ENCODE measurements around the gene CTDSPL.
"Not testable (repeated sequence)": the region's sequence is repeated elsewhere in the genome, so short reads cannot be mapped to it uniquely, and the experiment has no call there.

Gene CTDSPL

DNA sequence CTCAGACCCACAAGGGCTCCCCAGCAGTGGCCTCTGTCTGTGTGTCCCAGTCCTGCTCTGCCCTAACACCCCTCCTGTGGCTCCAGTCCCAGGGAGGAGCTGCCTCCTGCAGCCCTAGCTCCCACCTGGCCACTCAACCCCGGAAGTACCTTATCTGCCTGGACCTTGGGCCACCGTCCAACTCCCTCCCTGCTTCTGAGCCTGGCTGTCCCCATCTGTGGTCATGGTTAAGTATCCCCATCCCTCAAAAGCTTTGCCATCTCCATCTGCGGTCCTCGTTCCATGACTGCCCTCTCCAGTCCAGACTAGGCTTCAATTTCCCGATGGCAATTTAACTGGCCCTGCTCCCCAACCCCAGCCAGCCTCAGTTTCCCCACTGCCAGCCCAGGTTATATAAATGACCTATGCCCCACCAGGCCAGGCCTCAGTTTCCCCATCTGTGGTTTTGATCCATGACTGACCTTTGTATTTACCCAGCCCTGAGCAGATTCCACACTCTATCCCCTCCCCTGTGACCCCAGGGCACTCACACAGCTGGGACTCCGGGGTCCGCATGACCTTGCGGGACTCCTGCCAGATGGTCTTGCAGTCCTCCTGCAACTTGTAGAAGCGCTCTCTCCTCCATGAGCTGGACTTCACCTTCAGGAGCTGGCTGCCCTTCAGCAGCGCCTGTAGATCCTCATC lies 158.1 kb downstream of the CTDSPL start:
- no peak for DNase-seq (ENCODE audit: low spot score)

DNA sequence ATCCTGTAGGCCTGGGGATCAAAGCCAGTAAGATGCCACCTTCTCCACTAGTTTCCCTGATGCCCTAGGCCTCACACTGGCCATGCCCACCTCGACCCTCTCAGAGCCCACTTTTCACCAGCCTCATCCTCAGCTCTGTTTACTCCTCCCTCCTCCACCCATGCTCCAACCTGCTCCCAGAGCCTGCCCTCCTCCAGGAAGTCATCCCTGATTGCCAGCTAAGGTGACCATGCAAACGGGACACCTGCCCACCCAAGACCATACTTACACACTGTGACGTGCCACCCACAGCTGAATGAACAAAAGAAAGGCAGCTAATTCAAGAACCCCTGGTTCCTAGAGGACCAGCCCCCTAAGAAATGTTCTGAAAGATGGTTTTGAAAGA lies 158.7 kb downstream of the CTDSPL start:
- DNase-seq (ENCODE audit: low spot score) = no peak

DNA sequence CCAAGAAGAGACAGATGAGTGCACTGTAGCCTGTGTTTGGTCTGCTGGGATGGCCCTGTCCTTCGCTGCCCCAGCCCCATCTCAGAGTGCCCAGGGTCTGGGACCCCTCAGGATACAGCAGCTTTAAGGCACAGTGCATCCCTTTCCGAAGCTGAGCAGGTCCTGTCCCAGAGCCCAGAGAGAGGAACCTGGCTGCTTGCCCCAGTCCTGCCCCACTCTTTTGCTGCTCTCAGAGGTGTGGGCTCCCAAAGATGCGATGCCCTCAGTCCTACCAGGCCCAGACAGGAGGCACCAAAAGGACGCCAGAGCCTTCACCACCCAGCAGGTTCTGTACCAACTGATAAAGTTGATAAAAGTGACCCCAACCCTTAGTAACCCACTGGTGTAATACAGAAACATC lies 159.5 kb downstream of the CTDSPL start:
- no peak for DNase-seq (ENCODE audit: low spot score)

DNA sequence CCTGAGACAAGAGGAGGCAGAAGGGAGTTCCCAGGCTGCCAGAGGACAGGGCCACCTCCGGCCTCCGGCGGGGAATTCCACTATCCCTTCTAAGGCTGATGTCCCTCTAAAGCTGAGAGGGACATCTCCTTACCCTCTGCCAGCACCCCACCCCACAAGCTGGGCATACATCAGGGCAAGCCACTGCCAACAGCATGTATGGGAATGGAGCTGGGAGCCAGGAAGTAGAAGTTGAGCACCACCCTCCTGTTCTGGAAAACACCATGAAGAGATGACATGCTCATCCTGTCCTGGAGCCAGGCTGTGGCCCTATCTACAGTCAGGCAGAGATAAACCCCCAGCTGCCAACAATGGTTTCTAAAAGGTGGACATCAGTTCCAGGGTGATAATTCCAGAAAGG lies 160.6 kb downstream of the CTDSPL start:
- no peak for DNase-seq (ENCODE audit: low spot score)

DNA sequence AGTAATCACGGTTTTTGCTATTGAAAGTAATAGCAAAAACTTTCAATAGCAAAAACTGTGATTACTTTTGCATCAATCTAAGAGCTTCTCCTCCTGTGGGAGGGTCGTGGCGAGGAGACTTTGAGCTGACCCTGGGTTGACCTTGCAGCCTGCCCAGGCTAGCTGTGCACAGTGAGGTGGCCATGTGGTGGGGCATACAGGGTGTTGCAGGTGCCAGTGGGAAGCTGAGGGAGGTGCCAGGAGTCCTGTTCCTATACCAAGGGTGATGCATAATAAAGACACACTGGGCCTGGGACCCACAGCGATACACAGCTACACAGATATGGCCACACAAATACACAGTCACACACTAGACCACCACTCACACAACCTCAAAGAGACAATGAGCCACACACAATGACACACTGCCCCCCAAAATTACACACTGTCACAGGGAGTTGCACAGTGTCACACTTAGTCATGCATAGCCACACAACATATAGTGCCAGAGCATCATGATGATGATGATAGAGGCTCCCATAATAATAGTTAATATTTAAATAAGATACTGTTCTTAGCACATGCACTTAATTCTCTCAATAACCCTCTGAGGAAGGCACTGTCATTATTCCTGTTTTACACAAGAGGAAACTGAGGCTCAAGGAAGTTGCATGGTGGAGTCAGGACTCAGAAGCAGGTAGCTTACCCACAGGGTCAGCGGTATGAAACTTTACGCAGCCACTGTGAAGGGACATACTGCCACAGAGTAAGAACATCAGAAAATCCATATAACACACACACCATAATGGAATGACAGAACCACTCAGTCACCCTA lies 161.4 kb downstream of the CTDSPL start:
- no peak for DNase-seq (ENCODE audit: low spot score)

DNA sequence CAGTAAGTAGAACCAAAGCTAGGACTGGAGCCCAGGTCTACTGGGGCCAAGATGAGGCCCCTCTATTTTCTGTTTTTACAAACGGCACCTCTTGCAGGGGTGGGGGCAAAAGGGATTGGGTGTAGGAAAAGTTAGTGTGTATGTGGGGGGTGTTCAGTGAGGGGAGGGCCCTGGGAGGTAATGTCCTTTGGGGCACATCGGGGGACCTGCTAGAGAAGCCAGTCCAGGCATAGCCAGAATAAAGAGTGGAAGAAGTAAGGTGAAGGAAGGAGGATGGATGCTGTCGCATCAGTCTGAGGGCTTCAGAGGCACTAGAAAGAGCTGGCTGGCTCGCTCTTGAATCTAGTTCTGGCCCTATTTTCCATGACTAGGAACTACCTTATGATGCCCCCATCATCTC lies 165.2 kb downstream of the CTDSPL start:
- no peak for DNase-seq (ENCODE audit: low spot score)

DNA sequence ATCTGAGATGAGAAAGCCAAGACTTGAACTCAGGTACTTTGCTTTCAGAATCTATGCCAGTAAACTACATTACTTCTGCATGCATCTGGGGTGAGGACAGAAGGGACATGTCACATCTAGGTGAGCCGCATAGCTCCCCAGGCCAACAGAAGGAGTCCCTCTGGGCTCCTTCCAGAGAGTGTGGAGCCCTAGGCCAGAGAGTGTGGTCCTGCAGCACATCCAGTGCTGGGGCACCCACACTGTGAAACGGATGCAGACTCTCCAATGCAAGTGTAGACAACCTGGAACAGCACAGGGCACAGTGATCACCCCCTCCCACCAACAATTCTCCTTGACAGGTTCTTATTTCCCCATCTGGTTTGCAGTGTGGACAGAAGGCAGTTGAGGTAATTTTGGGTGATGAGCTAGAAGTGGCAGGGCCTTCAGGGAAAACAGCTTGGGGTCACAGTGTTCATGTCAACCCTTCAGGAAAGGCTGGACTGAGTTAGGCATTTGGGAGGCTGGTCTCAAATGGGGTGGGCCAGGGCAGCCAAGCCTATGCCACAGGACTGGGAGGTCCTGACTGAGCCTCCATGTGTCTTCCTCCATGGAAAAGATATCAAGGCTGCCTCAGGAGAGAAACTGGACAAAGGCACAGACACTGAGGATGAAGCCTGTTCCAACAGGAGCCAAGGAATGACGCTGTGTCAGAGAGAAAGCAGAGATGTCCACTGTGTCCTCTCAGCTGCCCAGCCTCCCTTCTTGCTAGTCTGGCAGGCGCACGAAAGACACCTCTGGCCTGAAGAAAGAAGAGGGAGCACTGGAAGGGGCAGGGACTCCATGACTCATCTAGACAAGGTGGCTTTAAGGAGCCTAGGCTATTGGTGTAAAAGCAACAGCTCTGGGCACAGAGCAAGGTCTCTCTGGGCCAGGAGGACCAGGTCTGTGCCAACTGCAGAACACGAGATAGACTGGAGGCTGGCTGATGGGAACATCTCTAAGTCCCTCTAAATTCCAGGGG lies 166.1 kb downstream of the CTDSPL start:
- DNase-seq (ENCODE audit: low spot score) = no peak

DNA sequence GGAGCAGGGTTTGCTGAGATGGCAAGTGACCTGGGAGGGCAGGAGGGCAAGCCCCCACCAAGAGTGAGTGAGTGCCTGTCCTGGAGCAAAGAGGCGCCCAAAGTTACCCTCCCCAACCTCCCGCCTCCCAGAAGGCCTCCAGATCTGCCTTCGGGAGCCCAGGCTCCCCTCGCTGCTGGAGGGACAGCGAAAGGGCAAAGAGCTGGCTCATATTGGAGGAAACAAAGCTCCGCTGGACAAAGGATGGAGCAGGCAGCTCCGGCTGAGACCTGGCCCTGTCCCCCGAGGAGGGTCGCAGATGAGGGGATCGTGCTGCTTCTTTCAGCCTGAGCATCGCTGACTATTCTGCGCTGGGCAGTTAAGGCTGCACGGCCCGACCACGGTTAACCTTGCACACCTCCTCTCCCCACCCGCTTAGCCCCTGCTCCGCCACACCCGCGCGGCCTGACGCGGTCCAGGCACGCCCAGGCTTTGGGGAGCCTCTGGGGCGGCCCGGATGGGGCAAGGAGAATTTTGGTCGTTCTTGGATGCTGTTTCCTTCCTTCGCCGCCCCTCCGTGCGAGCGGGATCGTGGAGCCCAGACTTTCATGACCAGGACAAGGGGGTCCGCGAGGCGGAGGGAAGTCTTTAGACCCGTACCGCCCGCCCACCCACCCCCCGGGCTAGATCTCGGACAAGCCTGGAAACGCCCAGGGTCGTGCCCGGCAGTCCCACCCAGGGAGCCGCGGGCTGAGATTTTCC lies 167.1 kb downstream of the CTDSPL start:
- no peak for DNase-seq (ENCODE audit: low spot score)

DNA sequence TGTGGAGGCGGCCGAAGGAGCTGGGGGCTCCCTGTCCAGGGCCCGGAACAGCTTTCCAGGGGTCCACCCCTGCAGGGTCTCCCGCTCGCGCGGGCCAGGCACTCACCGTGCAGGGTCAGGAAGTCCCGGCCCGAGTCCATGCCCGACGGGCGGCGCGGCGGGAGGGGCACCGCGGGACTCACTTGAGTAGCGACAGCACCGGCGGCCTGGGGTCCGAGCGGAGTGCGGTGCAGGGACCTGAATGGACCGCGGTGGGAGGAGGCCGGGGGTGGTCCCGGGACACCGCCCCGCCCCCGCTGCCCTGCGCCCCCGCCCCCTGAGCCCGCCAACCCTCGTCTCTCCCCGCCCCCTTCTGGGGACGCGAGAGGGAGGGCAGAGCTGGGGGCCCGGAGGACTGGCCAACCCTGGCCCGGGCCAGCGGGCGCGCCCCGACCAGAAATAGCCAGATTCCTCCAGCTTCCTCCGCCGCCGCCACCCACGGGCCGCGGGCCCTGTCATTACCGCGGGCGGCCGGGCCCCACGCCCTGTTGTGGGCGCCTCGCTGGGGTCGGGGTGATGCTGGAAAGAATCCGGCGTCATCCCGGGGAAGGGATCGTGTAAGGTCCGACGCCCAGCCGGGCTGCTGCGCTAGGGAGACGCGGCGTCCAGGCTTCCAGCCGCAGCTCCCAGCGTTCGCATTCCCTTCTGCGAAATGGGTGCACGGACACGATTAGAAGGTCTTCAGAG lies 167.9 kb downstream of the CTDSPL start, which contains the start of gene PLCD1:
Gene PLCD1 (minus strand): TSS at position 243 of the 726 bp plus-strand sequence. CDS start 103 bp downstream, at position 140.
- no peak for DNase-seq (ENCODE audit: low spot score)

DNA sequence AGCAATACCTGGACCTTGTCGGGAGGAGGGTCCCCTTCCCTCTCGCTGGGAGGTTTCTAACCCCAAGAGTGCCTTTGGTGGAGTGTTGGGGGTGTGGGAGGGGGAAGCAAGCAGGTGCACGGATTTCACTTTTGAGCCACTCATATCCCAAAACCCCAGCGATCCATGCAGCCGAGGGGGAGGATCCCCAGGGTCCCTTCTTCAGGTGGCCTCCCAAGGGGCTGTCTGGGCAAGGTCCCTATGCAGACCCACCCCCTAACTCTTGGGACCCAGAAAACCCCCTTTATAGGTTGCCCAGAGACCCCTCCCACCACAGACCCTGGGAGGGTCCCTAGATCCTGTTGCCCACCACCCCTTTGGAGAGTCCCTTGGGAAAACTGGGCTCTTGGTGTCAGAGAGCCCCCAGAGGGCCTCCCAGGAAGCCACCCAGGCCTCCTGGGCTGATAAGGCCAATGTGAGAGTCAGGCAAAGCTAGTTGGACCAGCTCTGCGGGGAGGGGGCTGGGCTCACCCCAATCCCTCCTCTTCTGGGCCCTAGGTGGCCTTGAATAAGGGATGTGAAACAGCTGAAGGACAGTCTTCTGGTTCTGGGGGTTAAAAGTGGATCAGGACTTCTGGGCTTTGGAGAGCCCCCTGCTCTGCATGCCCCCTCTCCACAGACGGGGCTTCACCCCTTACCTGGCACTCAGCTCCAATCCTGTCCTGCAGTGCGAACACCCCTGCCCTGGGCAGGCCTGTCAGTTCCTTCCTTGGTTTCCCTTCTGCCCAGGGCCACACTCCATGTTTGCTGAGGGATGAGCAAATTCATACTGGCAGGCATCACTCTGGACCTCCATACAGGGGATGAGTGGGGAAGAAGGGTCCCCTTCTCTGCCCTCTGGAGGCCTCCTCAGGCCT lies 168.7 kb downstream of the CTDSPL start:
- DNase-seq (ENCODE audit: low spot score) = no peak

DNA sequence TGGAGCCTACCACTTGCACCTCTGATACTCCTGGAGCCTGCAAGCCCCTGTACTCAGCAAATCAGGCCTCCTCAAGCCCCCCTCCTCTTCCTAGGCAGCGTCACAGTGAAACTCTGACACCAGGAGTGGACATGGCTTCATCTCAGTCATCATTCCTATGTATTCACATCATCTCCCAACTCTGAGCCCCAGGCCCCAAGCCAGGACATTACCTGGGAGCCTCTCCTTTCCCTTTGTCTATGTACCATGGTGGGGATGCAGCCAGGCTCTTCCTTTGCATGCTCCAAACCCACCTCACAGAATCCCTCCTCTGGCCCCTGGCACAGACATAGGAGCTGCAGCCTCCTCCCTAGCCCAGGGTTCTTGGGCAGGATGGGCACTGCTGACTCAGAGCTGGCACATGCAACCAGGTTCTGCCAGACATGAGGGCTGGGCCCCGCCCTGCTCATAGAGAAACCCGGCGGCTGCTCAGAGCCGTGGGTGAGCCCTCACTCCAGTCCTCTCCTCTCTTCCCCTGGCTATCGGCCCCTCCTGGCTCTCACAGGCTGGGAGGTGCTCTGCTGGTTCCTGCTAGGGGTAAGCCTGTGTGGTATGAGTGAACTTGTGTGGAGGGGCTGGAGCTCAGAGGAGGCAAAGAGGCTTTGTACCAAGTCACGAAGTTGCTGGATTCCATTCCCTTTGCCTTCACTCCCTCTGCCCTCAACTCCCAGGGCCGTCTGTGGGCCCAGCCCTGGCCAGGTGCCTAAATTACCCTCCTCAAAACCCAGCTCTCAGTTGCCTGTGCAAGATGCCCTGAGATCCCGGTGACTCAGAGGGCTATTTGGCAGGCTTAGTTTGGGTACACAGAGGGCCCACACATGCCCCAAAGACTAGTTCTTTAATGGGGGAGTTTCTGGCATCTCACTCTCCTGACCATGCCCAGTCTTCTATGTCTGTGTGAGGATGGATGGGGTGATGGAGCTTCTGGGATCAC lies 169.6 kb downstream of the CTDSPL start:
- DNase-seq (ENCODE audit: low spot score) = no peak

DNA sequence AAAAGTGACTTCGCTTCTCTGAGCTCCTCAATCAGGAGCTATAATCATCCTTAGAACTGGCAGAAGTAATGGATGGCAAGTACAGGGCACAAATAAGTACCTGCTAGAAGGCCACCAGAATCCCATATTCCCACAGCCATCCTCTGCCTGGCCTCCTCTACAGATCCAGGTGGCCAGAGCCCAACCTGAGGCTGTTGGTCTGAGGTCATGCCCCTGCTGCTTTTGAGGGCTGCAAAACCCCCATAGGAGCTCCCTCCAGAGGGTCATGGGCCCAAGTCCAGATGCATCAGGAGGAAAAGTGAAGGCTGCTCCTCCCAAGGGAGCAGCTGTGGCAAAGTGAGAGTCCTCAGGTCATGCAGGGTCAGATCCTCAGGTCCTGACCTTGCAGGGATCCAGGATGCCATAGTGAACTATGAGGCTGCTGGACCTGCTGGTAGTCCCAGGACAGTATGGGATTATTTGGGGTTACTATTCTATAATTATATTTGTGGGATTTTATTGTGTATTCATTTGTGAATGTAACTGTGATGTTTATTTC lies 170.7 kb downstream of the CTDSPL start:
- no peak for DNase-seq (ENCODE audit: low spot score)

DNA sequence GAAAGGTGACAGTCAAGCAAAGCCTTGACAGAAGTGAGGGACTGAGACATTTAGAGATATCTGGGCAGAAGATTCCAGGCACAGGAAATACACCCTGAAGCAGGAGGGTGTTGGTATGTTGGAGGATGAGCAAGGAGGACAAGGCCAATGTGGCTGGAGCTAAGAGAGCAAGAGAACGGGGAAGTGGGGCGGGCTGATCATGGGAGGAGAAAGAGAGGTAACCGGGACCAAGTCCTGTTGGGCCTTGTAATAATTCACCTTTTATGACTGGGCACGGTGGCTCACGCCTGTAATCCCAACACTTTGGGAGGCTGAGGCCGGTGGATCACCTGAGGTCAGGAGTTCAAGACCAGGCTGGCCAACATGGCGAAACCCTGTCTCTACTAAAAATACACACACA lies 171.9 kb downstream of the CTDSPL start:
- DNase-seq (ENCODE audit: low spot score) = not testable (repeated sequence)

All from NAMALWA (cell line).